ENCODE measurements around the gene ANKRD44. TPM values are rescaled to one million over a fixed set of nuclear protein-coding genes. Genes with fewer than 3 reads are reported as not detected.

Gene ANKRD44
- total and polyA plus RNA-seq, 2 of the 8 experiments (the other 6 are each of a cell fraction or from before 2014, with no cell fraction given), result 1.2 to 1.3 TPM

DNA sequence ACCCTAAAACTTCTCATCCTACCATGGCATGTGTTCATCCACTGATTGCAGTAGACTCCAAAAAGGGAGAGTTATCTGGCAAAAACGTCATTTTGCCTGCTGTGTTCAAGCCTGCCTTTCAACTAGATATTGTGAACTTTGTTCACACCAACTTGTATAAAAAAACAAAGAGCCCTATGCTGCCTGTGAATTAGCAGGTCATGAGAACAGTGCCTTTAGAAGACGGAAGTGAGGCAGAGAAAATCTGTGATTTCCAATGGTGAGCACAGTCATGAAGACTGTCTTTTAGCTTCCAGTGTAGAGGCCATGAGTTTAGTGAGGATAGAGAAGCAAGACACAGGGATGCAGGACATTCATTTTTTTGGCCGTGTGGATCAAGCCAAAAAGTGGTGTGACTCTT is 280.5 kb downstream of the ANKRD44 start:
- no peak overlapping the region for H3K23ac ChIP-seq (ENCODE audit: insufficient read length)
- H3K27me3 ChIP-seq (replicated peaks in 1 of 4; ENCODE audit: control insufficient read depth in 3 of 4, extremely low read depth in 1 of 4, insufficient read depth in 3 of 4, low read length in 3 of 4), result no peaks in the 10 kb centered on the region
- CTCF ChIA-PET (ENCODE audit: partially characterized antibody), result interaction anchor here (0.7 to 5.4 kb wide), 2 partner anchors 18 to 68 kb away, joined by 3 to 41 read pairs; no protein-coding TSS in a partner anchor
- H2BK120ac ChIP-seq (replicated peaks; ENCODE audit: low read depth, low read length), result no peak overlapping the region
- POLR2A ChIA-PET (ENCODE audit: partially characterized antibody), result no interaction called here
- no peak overlapping the region for H2BK5ac ChIP-seq (ENCODE audit: low read depth, low read length)
- H3K79me1 ChIP-seq (ENCODE audit: low read depth, low read length), result no peaks in the 10 kb centered on the region
- H3K27ac ChIP-seq (ENCODE audit: low read depth, low read length), result no peak overlapping the region
- TF ChIP-seq NANOG (IDR thresholded peaks at IDR 0.05; ENCODE audit: insufficient read depth, low read depth, low read length, poor library complexity, severe bottlenecking) (no peak), SIX5 (IDR thresholded peaks at IDR 0.05; ENCODE audit: low read depth, low read length) (no peak), SP1 (IDR thresholded peaks at IDR 0.05; ENCODE audit: low read depth, low read length) (no peak), ZNF274 (IDR thresholded peaks at IDR 0.05; ENCODE audit: borderline replicate concordance, extremely low read depth, low read length) (no peak), FOSL1 (IDR thresholded peaks at IDR 0.05; ENCODE audit: insufficient read depth, low read depth, low read length) (no peak), HDAC6 (IDR thresholded peaks at IDR 0.05; ENCODE audit: low read depth, low read length) (no peak), BACH1 (IDR thresholded peaks at IDR 0.05; ENCODE audit: low read length) (no peak), CHD1 (IDR thresholded peaks at IDR 0.05; ENCODE audit: low read depth, low read length) (no peak), JUND (IDR thresholded peaks at IDR 0.05; ENCODE audit: low read length) (no peak), POLR2A (IDR thresholded peaks at IDR 0.05; ENCODE audit: control extremely low read depth in 1 of 2, low read depth in 2 of 2, low read length in 2 of 2) (no peak), GTF2F1 (IDR thresholded peaks at IDR 0.05; ENCODE audit: borderline replicate concordance, low read depth, low read length) (no peak), SRF (IDR thresholded peaks at IDR 0.05; ENCODE audit: low read depth, low read length) (no peak)
- TF ChIP-seq, protein P1, sequence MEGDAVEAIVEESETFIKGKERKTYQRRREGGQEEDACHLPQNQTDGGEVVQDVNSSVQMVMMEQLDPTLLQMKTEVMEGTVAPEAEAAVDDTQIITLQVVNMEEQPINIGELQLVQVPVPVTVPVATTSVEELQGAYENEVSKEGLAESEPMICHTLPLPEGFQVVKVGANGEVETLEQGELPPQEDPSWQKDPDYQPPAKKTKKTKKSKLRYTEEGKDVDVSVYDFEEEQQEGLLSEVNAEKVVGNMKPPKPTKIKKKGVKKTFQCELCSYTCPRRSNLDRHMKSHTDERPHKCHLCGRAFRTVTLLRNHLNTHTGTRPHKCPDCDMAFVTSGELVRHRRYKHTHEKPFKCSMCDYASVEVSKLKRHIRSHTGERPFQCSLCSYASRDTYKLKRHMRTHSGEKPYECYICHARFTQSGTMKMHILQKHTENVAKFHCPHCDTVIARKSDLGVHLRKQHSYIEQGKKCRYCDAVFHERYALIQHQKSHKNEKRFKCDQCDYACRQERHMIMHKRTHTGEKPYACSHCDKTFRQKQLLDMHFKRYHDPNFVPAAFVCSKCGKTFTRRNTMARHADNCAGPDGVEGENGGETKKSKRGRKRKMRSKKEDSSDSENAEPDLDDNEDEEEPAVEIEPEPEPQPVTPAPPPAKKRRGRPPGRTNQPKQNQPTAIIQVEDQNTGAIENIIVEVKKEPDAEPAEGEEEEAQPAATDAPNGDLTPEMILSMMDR (IDR thresholded peaks at IDR 0.05; ENCODE audit: control extremely low read depth in 1 of 3, insufficient read depth in 1 of 3, low read depth in 1 of 3, low read length in 3 of 3), result no peak
- DNase-seq (ENCODE audit: low read depth in 1 of 2, low spot score in 2 of 2) (no peak), FAIRE-seq (no peak)
- H3K56ac ChIP-seq (replicated peaks; ENCODE audit: insufficient read length, low read depth, low read length), result no peak overlapping the region
- H3K9me3 ChIP-seq (ENCODE audit: insufficient read depth in 2 of 2, low read depth in 1 of 2, low read length in 1 of 2), result no peaks in the 10 kb centered on the region
- H2AFZ ChIP-seq (ENCODE audit: low read length), result no peak overlapping the region
- no peak overlapping the region for H3K4ac ChIP-seq (replicated peaks; ENCODE audit: insufficient read length, low read depth, low read length)
- H3K36me3 ChIP-seq (ENCODE audit: control insufficient read depth in 2 of 4, insufficient read depth in 4 of 4, low read length in 3 of 4), result no peaks in the 10 kb centered on the region
- H2AK5ac ChIP-seq (ENCODE audit: low read depth, low read length), result no peak overlapping the region
- H3K18ac ChIP-seq (ENCODE audit: extremely low read depth, low read length), result no peak overlapping the region
- H3K4me3 ChIP-seq (ENCODE audit: extremely low read depth in 1 of 4, insufficient read depth in 2 of 4, low read depth in 3 of 4, low read length in 4 of 4), result no peak overlapping the region
- no peak overlapping the region for H4K91ac ChIP-seq (replicated peaks; ENCODE audit: insufficient read length, low read length)
- H2BK15ac ChIP-seq (ENCODE audit: low read length), result no peak overlapping the region
- 86% methylated on average over 3 of the region's 3 CpGs; no CpG with 5 or more reads in 1 of the 2 experiments for WGBS, 2 experiments (ENCODE audit: extremely low coverage in 1 of 2, insufficient coverage in 1 of 2, insufficient read length in 1 of 2, insufficient replicate concordance in 2 of 2, low coverage in 1 of 2, low lambda C conversion rate in 2 of 2, missing lambda C conversion rate in 1 of 2)
- H3K4me1 ChIP-seq (replicated peaks in 1 of 4; ENCODE audit: control insufficient read depth in 3 of 4, insufficient read depth in 4 of 4, low read length in 3 of 4), result no peaks in the 10 kb centered on the region
- no peaks in the 10 kb centered on the region for H3K79me2 ChIP-seq (ENCODE audit: control insufficient read depth in 1 of 2, insufficient read depth in 2 of 2, low read length in 2 of 2)
- no peaks in the 10 kb centered on the region for H4K20me1 ChIP-seq (replicated peaks in 1 of 2; ENCODE audit: control insufficient read depth in 1 of 2, insufficient read depth in 2 of 2, low read length in 2 of 2)
- no peaks in the 10 kb centered on the region; the same call in 1 of the 2 replicates for H3K23me2 ChIP-seq (ENCODE audit: low read depth, low read length)
- H3K4me2 ChIP-seq (ENCODE audit: insufficient read depth in 1 of 2, low read depth in 2 of 2, low read length in 2 of 2), result no peak overlapping the region
- H3K9ac ChIP-seq (replicated peaks in 1 of 4; ENCODE audit: extremely low read depth in 1 of 4, low read depth in 3 of 4, low read length in 3 of 4), result no peak overlapping the region
- no peak overlapping the region for H2BK20ac ChIP-seq (ENCODE audit: low read length)
- no peak overlapping the region for H3K14ac ChIP-seq (ENCODE audit: insufficient read length)
- no peak overlapping the region for H4K8ac ChIP-seq (ENCODE audit: extremely low read depth, insufficient read depth, low read length)
- H4K5ac ChIP-seq (ENCODE audit: insufficient read length, low read depth, low read length), result no peak overlapping the region
- no peak overlapping the region for H2BK12ac ChIP-seq (ENCODE audit: low read depth, low read length)

Measured in H1 (cell line).